Retinal pigment epithelial cell (primary cell): ENCODE data around the gene DEAF1.
A peak's percentile ranks its signal among the peaks of the same experiment; 100 is the strongest.

ENCODE experiments used
- DNase-seq: peaks from one replicate; pipeline ENCODE4 v3.0.0-alpha.2; 2010; ENCODE audit warnings: low read depth
- H3K4me3 ChIP-seq: 2 replicates; pipeline ENCODE4 v1.5.1; 2011; ENCODE audit warnings: mild to moderate bottlenecking, low read length, control low read depth, moderate library complexity
- CTCF ChIP-seq: conservative IDR thresholded peaks from 2 replicates; pipeline ENCODE4 v1.5.1; 2011; ENCODE audit warnings: low read depth, low read length, control low read depth, inconsistent platforms

DEAF1 gene

DNA sequence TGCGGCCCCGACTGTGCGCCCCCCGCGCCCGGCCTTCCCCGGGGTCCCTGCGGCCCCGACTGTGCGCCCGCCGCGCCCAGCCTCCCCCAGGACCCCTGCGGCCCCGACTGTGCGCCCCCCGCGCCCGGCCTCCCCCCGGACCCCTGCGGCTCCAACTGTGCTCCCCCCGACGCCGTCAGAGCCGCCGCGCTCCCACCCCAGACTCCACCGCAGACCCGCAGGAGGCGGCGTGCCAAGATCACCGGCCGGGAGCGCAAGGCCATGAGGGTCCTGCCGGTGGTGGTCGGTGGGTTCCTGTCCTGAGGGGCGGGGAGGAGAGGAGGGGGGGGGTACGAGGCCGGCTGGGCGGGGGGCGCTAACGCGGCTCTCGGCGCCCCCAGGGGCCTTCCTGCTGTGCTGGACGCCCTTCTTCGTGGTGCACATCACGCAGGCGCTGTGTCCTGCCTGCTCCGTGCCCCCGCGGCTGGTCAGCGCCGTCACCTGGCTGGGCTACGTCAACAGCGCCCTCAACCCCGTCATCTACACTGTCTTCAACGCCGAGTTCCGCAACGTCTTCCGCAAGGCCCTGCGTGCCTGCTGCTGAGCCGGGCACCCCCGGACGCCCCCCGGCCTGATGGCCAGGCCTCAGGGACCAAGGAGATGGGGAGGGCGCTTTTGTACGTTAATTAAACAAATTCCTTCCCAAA is 54.9 kb downstream of the DEAF1 start:
- DNase-seq: no peak
- TF ChIP-seq CTCF: no peak
- no peak overlapping the region for H3K4me3 ChIP-seq

DNA sequence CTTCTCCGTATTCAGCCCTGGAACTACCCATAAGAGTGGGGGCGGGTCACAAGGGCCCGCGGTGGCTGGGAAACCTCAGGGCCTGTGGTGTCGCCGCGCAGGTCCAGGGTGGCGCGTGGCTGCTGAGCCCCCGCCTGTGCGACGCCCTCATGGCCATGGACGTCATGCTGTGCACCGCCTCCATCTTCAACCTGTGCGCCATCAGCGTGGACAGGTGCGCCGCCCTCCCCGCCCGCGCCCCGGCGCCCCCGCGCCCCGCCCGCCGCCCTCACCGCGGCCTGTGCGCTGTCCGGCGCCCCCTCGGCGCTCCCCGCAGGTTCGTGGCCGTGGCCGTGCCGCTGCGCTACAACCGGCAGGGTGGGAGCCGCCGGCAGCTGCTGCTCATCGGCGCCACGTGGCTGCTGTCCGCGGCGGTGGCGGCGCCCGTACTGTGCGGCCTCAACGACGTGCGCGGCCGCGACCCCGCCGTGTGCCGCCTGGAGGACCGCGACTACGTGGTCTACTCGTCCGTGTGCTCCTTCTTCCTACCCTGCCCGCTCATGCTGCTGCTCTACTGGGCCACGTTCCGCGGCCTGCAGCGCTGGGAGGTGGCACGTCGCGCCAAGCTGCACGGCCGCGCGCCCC is 55.6 kb downstream of the DEAF1 start:
- H3K4me3 ChIP-seq: peak overlapping the region; percentile 30
- TF ChIP-seq CTCF: no peak
- DNase-seq: no peak

DNA sequence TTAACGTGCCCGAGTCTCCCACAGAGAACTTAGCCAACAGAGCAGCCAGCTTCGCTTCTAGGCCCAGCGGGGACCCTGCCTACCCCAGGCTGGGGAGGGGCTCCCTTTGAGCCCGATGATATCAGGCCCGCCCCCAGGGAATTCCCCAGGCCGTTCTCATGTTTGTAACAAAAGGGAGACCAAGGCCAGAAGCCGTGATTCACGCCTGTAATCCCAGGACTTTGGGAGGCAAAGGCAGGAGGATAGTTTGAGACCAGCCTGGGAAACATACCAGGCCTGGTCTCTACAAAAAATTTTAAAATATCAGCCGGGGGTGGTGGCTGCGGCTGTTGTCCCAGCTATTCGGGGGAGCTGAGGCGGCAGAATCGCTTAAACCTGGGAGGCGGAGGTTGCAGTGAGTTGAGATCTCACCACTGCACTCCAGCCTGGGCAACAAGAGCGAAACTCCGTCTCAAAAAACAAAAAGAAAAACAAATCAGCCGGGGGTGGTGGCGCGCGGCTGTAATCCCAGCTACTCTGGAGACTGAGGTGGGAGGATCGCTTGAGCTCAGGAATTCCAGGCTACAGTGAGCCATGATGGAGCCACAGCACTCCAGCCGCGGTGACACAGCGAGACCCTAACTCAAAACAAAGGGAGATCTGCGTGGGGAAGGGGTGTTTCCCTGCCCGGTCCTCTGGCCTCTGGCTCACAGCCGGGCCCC is 56.2 kb downstream of the DEAF1 start:
- no peak for DNase-seq
- no peak for TF ChIP-seq CTCF

DNA sequence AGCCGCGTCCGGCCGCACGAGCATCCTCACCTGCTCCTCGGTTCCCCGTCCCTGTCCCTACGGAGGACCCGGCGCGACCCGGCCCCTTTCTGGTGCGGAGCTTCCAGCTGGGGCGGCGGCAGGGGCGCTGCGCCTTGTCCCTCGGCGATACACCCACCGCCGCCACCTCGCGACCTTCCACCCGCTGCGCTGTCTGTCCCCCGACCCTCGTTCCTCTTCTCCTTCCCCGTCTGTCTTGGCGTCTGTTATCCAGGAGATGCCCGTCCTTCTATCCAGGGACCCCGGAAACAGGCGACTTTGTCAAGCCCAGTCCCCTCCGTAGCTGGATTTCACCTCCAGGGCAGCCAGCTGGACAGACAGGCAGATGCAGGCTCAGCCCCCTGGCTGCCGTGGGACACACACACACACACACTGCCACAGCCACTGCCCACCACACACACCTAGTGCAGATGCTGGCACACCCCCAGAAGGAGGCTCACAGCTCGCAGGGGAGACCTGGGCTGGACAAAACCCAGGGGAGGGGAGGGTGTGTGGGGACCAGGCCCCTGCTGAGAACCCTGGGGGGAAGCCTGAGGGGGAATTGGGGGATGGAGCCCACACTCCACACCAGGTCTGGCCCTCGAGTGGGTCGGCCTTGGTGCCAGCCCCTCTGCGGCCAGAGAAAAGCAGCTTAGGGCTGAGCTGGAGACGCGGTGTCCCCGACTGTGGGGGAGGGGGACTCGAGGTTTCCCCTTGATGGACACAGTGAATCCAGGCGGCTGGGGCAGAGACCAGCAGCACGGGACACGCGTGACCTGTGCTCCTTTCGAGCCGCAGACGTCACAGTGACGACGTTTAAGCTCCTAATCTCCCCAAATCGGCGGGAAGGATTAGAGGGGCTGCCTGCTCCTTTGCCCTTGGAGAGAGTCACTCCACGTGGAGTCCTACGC is 57.2 kb downstream of the DEAF1 start:
- DNase-seq: peak; percentile 76
- peak; percentile 21 for TF ChIP-seq CTCF
- H3K4me3 ChIP-seq: peak overlapping the region; percentile 56

More for the DNA sequence above, 56.2 kb downstream of the DEAF1 start:
- peak overlapping the region; percentile 30 for H3K4me3 ChIP-seq

DNA sequence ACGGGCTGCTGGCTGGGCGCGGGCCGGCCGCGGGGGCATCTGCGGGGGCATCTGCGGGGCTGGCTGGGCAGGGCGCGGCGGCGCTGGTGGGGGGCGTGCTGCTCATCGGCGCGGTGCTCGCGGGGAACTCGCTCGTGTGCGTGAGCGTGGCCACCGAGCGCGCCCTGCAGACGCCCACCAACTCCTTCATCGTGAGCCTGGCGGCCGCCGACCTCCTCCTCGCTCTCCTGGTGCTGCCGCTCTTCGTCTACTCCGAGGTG is 57.8 kb downstream of the DEAF1 start:
- no peak for DNase-seq
- no peak for TF ChIP-seq CTCF
- peak overlapping the region; percentile 56 for H3K4me3 ChIP-seq

DNA sequence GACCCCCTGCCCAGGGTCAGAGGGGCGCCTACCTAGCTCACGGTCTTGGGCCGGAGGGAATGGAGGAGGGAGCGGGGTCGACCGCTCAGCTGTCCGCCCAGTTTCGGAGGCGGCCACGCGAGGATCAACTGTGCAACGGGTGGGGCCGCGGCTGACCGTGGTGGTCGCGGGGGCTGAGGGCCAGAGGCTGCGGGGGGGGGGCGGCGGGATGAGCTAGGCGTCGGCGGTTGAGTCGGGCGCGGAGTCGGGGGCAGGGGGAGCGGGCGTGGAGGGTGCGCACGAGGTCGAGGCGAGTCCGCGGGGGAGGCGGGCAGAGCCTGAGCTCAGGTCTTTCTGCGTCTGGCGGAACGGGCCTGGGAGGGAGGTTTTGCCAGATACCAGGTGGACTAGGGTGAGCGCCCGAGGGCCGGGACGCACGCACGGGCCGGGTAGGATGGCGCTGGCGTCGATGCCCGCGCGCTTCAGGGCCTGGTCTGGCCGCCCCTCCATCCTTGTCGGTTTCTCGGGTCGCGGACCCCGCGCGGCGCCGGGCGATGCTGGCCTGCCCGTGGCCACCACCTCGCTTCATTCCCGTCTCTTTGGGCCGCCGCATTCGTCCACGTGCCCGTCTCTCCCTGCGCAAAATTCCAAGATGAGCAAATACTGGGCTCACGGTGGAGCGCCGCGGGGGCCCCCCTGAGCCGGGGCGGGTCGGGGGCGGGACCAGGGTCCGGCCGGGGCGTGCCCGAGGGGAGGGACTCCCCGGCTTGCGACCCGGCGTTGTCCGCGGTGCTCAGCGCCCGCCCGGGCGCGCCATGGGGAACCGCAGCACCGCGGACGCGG is 58.3 kb downstream of the DEAF1 start, which contains the start of gene DRD4:
Gene DRD4, plus strand, starts transcription at position 759 of the 822 bp plus-strand sequence. Its CDS starts 36 bp downstream, at position 795.
- no peak for DNase-seq
- peak within 1 kb of the TSS; percentile 56 for H3K4me3 ChIP-seq
- no peak for TF ChIP-seq CTCF
